ENCODE measurements around the gene NMS.

The NMS gene

DNA sequence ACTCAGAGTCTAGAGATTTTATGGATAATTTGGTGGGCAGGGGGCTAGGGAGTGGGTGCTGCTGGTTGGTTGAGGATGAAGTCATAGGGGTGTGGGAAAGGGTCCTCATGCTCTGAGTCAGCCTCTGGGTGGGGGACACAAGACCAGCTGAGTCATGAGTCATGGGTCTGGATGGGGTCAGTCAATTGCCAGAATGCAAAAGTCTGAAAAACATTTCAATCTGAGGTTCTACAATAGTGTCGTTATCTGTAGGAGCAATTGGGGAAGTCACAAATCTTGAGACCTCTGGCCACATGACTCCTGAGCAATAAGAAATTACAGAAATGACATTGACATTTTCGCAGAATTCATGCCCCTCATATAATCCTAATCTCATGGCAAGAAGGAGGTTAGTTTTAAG lies 15.1 kb downstream of the NMS start:
- Histone ChIP-seq H3K27ac (no peak overlapping the region), H3K4me3 (ENCODE audit: low read depth, low read length) (no peak overlapping the region), H3K9me3 (ENCODE audit: severe bottlenecking) (no peaks in the 10 kb centered on the region), H3K36me3 (no peaks in the 10 kb centered on the region), H3K27me3 (ENCODE audit: insufficient read depth, low read depth, severe bottlenecking) (peaks cover 22% of the 10 kb centered on the region)
- TF ChIP-seq, protein P1, sequence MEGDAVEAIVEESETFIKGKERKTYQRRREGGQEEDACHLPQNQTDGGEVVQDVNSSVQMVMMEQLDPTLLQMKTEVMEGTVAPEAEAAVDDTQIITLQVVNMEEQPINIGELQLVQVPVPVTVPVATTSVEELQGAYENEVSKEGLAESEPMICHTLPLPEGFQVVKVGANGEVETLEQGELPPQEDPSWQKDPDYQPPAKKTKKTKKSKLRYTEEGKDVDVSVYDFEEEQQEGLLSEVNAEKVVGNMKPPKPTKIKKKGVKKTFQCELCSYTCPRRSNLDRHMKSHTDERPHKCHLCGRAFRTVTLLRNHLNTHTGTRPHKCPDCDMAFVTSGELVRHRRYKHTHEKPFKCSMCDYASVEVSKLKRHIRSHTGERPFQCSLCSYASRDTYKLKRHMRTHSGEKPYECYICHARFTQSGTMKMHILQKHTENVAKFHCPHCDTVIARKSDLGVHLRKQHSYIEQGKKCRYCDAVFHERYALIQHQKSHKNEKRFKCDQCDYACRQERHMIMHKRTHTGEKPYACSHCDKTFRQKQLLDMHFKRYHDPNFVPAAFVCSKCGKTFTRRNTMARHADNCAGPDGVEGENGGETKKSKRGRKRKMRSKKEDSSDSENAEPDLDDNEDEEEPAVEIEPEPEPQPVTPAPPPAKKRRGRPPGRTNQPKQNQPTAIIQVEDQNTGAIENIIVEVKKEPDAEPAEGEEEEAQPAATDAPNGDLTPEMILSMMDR (IDR thresholded peaks at IDR 0.05; ENCODE audit: low read depth, low read length): no peak
- DNase-seq: no peak

DNA sequence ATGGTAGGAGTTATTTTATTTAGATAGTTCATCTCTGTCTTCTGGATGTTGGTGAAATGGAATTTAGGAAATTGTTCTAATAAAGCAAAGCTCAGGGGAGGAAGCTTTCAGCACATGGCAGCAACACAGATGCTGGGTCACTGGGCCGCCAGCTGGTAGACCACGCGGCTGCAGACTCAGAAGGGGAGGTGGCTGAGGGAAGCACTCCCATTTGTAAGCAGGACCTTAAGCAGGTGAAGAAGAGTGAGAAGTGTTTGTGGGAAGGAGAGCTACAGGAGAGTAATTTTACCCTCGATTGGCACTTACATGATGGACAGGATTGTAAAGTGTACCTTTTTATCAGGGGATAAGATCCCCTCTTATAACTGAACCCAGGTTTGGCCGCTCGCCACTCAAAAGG lies 24.4 kb downstream of the NMS start:
- Histone ChIP-seq H3K4me3 (ENCODE audit: low read depth, low read length) (no peak overlapping the region), H3K9me3 (ENCODE audit: severe bottlenecking) (no peaks in the 10 kb centered on the region), H3K27ac (no peak overlapping the region), H3K27me3 (ENCODE audit: insufficient read depth, low read depth, severe bottlenecking) (peaks cover 4% of the 10 kb centered on the region), H3K36me3 (no peaks in the 10 kb centered on the region)
- TF ChIP-seq, protein P1 (IDR thresholded peaks at IDR 0.05; ENCODE audit: low read depth, low read length): no peak
- no peak for DNase-seq

DNA sequence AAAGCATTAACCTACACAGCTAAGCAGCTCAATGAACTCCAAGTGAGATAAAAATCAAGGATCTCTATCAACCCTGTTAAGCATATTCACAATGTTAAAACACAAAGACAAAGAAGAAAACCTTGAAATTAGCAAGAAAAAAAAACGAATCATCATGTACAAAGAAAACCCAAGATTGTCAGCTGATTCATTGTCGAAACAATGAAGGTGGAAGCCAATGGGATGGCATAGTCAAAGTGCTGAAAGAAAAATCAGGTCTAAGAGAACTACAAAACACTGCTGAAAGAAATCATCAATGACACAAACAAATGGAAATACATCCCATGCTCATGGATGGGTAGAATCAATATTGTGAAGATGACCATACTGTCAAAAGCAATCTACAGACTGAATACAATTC lies 32.5 kb downstream of the NMS start:
- Histone ChIP-seq H3K27ac (no peak overlapping the region), H3K9me3 (ENCODE audit: severe bottlenecking) (no peaks in the 10 kb centered on the region), H3K27me3 (ENCODE audit: insufficient read depth, low read depth, severe bottlenecking) (peaks cover 10% of the 10 kb centered on the region), H3K4me3 (ENCODE audit: low read depth, low read length) (no peak overlapping the region), H3K36me3 (no peaks in the 10 kb centered on the region)
- no peak for DNase-seq
- TF ChIP-seq, protein P1 (IDR thresholded peaks at IDR 0.05; ENCODE audit: low read depth, low read length): no peak

DNA sequence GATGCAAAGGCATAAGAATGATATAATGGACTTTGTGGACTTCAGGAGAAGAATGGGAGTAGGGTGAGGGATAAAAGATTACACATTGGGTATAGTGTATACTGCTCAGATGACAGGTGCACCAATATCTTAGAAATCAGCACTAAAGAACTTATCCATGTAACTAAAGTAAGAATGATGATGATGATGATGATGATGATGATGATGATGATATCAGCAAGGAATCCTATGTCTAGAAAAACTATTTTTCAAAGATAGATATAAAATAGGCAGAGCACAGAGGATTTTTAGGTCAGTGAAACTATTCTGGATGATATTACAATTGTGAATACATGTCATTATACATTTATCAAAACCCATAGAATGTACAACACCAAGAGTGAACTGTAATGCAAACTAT lies 34.3 kb downstream of the NMS start:
- Histone ChIP-seq H3K27ac (no peak overlapping the region), H3K27me3 (ENCODE audit: insufficient read depth, low read depth, severe bottlenecking) (peaks cover 5% of the 10 kb centered on the region), H3K9me3 (ENCODE audit: severe bottlenecking) (peaks cover 8% of the 10 kb centered on the region), H3K4me3 (ENCODE audit: low read depth, low read length) (no peak overlapping the region), H3K36me3 (no peaks in the 10 kb centered on the region)
- DNase-seq: no peak
- TF ChIP-seq, protein P1 (IDR thresholded peaks at IDR 0.05; ENCODE audit: low read depth, low read length): no peak

DNA sequence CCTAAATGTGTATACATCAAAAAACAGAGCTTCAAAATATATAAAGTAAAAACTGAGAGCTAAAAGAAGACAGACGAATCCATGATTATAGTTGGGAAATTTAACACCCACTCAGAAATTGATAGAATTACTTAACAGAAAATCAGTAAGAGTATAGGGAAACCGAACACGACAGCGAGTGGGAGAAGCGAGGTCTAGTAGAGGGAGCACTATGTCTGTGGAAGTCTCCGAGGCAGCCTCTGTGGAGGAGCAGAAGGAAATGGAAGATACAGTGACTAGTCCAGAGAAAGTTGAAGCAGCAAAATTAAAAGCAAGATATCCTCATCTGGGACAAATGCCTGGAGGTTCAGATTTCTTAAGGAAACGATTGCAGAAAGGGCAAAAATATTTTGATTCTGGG lies 38.8 kb downstream of the NMS start:
- Histone ChIP-seq H3K9me3 (ENCODE audit: severe bottlenecking) (peaks cover 8% of the 10 kb centered on the region), H3K36me3 (no peaks in the 10 kb centered on the region), H3K27ac (no peak overlapping the region), H3K4me3 (ENCODE audit: low read depth, low read length) (no peak overlapping the region), H3K27me3 (ENCODE audit: insufficient read depth, low read depth, severe bottlenecking) (peaks cover 5% of the 10 kb centered on the region)
- TF ChIP-seq, protein P1 (IDR thresholded peaks at IDR 0.05; ENCODE audit: low read depth, low read length): no peak
- no peak for DNase-seq

DNA sequence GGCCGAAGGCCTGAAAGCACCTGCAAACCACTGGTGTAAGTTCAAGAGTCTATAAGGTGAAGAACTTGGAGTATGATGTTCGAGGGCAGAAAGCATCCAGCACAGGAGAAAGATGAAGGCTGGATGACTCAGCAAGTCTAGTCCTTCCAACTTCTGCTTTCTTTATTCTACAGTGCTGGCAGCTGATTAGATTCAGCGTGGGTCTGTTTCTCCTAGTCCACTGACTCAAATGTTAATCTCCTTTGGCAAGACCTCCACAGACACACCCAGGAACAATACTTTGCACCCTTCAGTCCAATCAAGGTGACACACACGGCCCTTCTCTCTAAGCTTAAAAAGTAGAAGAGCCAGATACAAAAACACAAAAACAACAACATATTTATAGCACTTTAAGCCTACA lies 43.4 kb downstream of the NMS start:
- Histone ChIP-seq H3K4me3 (ENCODE audit: low read depth, low read length) (no peak overlapping the region), H3K9me3 (ENCODE audit: severe bottlenecking) (peaks cover under 1% of the 10 kb centered on the region), H3K27me3 (ENCODE audit: insufficient read depth, low read depth, severe bottlenecking) (peaks cover 13% of the 10 kb centered on the region), H3K27ac (no peak overlapping the region), H3K36me3 (no peaks in the 10 kb centered on the region)
- TF ChIP-seq, protein P1 (IDR thresholded peaks at IDR 0.05; ENCODE audit: low read depth, low read length): no peak
- no peak for DNase-seq
